ENCODE results near the gene ERLEC1. TPM values are rescaled to one million over a fixed set of nuclear protein-coding genes. Genes with fewer than 3 reads are reported as not detected.
"Not testable (repeated sequence)": the region's sequence is repeated elsewhere in the genome, so short reads cannot be mapped to it uniquely, and the experiment has no call there.

The ERLEC1 gene
- total RNA-seq, 6 experiments from 2014 or later, result 18.0 to 40.0 (median 22.1) TPM

GRCh38 chr2:53821810-53822209, 35.0 kb downstream of the ERLEC1 start:
- intact Hi-C loops (cut with DNase I), result no loop called here
- DNase-seq, result no peak
- ATAC-seq, result no peak
- peaks cover 0 to 30% (median 8%) of the 10 kb centered on the region in 4 donors for H3K4me1 ChIP-seq
- peaks cover 0 to 5% (median 2%) of the 10 kb centered on the region in 4 donors for H3K36me3 ChIP-seq
- no peak overlapping the region for H3K4me3 ChIP-seq
- no peak overlapping the region for H3K27ac ChIP-seq
- TF ChIP-seq CTCF (IDR thresholded peaks at IDR 0.05) (no peak), POLR2A (IDR thresholded peaks at IDR 0.05) (no peak)
- no peaks in the 10 kb centered on the region for H3K9me3 ChIP-seq
- 62% methylated on average over 4 of the region's 6 CpGs for WGBS (ENCODE audit: insufficient coverage, low coverage, low lambda C conversion rate, missing lambda C conversion rate)
- no peaks in the 10 kb centered on the region for H3K27me3 ChIP-seq

- H3K27ac ChIP-seq; H3K4me3 ChIP-seq; H3K9me3 ChIP-seq; H3K36me3 ChIP-seq; intact Hi-C loops (cut with DNase I); H3K27me3 ChIP-seq; ATAC-seq; DNase-seq: not testable (repeated sequence)
- WGBS (ENCODE audit: insufficient coverage, low coverage, low lambda C conversion rate, missing lambda C conversion rate), result 91% methylated on average over 9 of the region's 9 CpGs
- TF ChIP-seq CTCF (IDR thresholded peaks at IDR 0.05), result peak in 3 of 4 donors; percentile 10 to 41 (median 24)
- peaks cover 0 to 35% (median 12%) of the 10 kb centered on the region in 4 donors for H3K4me1 ChIP-seq
Observed at GRCh38 chr2:53823639-53824038, 36.8 kb downstream of the ERLEC1 start.

- H3K9me3 ChIP-seq, result no peaks in the 10 kb centered on the region
- DNase-seq (no peak), ATAC-seq (no peak)
- 22% methylated on average over 1 of the region's 1 CpG for WGBS (ENCODE audit: insufficient coverage, low coverage, low lambda C conversion rate, missing lambda C conversion rate)
- peaks cover 0 to 45% (median 19%) of the 10 kb centered on the region in 4 donors for H3K4me1 ChIP-seq
- no peak overlapping the region for H3K4me3 ChIP-seq
- H3K36me3 ChIP-seq, result no peaks in the 10 kb centered on the region
- intact Hi-C loops (cut with DNase I), result no loop called here
- H3K27me3 ChIP-seq, result no peaks in the 10 kb centered on the region
- peak overlapping the region; percentile 9 to 87 (median 75) for H3K27ac ChIP-seq
- TF ChIP-seq CTCF (IDR thresholded peaks at IDR 0.05) (no peak), POLR2A (IDR thresholded peaks at IDR 0.05) (no peak)
Observed at GRCh38 chr2:53826030-53826410, 39.2 kb downstream of the ERLEC1 start.

- peak overlapping the region; percentile 9 to 87 (median 75) for H3K27ac ChIP-seq
Observed at GRCh38 chr2:53826587-53827397, 39.9 kb downstream of the ERLEC1 start.

More at GRCh38 chr2:53826587-53827397, 39.9 kb downstream of the ERLEC1 start:
- Histone ChIP-seq H3K4me1 (peaks cover 0 to 45% (median 19%) of the 10 kb centered on the region in 4 donors), H3K9me3 (no peaks in the 10 kb centered on the region), H3K4me3 (peak overlapping the region in 1 of 3 donors; percentile 2), H3K27me3 (no peaks in the 10 kb centered on the region), H3K36me3 (no peaks in the 10 kb centered on the region)
- intact Hi-C loops (cut with DNase I), result no loop called here
- 8% methylated on average over 3 of the region's 3 CpGs for WGBS (ENCODE audit: insufficient coverage, low coverage, low lambda C conversion rate, missing lambda C conversion rate)
- DNase-seq (peak in 1 of 3 donors; percentile 68), ATAC-seq (peak; percentile 73 to 91 (median 78))
- no peak for TF ChIP-seq CTCF (IDR thresholded peaks at IDR 0.05)
- TF ChIP-seq POLR2A (IDR thresholded peaks at IDR 0.05), result no peak

Measured in right lobe of liver (tissue), 6 donors.